Measurements from ENCODE around the gene IFT57.

DNA sequence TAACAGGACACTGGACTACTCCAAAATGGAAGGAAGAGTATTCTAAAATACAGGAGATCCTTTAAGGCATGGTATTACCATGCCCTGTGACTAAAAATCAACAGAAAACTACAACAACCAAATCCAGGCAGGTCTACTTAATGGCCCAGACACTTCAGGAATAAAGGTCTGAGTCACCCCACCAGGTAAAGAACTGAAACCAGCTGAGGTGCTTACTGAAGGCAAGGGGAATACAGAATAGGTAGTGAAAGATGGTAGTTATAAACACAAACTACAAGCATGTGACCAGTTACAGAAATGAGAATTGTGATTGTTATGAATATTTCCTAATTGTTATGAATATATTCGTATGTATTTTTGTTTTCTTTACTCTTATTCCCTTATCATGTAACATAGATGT is 13.4 kb downstream of the IFT57 start:
- TF ChIP-seq, protein P1, sequence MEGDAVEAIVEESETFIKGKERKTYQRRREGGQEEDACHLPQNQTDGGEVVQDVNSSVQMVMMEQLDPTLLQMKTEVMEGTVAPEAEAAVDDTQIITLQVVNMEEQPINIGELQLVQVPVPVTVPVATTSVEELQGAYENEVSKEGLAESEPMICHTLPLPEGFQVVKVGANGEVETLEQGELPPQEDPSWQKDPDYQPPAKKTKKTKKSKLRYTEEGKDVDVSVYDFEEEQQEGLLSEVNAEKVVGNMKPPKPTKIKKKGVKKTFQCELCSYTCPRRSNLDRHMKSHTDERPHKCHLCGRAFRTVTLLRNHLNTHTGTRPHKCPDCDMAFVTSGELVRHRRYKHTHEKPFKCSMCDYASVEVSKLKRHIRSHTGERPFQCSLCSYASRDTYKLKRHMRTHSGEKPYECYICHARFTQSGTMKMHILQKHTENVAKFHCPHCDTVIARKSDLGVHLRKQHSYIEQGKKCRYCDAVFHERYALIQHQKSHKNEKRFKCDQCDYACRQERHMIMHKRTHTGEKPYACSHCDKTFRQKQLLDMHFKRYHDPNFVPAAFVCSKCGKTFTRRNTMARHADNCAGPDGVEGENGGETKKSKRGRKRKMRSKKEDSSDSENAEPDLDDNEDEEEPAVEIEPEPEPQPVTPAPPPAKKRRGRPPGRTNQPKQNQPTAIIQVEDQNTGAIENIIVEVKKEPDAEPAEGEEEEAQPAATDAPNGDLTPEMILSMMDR (conservative IDR thresholded peaks at IDR 0.05; ENCODE audit: low read length): no peak
- no peak for TF ChIP-seq EZH2phosphoT487 (IDR thresholded peaks at IDR 0.05; ENCODE audit: borderline replicate concordance)
